Measurements from ENCODE around the gene MAP3K5. TPM values are rescaled to one million over a fixed set of nuclear protein-coding genes. Genes with fewer than 3 reads are reported as not detected.

The MAP3K5 gene
- total RNA-seq, 3 donors from 2014 or later (not counting 1 experiment from before 2014, with no cell fraction given) = 19.7 to 36.7 (median 35.4) TPM

GRCh38 chr6:136616527-136616926 lies 175.8 kb downstream of the MAP3K5 start:
- H3K27ac Mint-ChIP-seq = no peak overlapping the region
- no peak for DNase-seq
- Histone ChIP-seq H3K27ac (ENCODE audit: low read length) (no peak overlapping the region), H3K9me3 (ENCODE audit: control insufficient read depth, insufficient read depth, low read length) (no peaks in the 10 kb centered on the region), H3K27me3 (ENCODE audit: control insufficient read depth, insufficient read depth, low read length) (no peaks in the 10 kb centered on the region), H3K4me3 (ENCODE audit: low read length) (no peak overlapping the region), H3K4me1 (ENCODE audit: control insufficient read depth, insufficient read depth, low read length) (no peaks in the 10 kb centered on the region), H3K36me3 (ENCODE audit: control insufficient read depth, insufficient read depth, low read length) (peaks cover 55% of the 10 kb centered on the region)
- TF ChIP-seq, protein P1, sequence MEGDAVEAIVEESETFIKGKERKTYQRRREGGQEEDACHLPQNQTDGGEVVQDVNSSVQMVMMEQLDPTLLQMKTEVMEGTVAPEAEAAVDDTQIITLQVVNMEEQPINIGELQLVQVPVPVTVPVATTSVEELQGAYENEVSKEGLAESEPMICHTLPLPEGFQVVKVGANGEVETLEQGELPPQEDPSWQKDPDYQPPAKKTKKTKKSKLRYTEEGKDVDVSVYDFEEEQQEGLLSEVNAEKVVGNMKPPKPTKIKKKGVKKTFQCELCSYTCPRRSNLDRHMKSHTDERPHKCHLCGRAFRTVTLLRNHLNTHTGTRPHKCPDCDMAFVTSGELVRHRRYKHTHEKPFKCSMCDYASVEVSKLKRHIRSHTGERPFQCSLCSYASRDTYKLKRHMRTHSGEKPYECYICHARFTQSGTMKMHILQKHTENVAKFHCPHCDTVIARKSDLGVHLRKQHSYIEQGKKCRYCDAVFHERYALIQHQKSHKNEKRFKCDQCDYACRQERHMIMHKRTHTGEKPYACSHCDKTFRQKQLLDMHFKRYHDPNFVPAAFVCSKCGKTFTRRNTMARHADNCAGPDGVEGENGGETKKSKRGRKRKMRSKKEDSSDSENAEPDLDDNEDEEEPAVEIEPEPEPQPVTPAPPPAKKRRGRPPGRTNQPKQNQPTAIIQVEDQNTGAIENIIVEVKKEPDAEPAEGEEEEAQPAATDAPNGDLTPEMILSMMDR (IDR thresholded peaks at IDR 0.05) = no peak
- no peaks in the 10 kb centered on the region for H3K4me1 Mint-ChIP-seq
- intact Hi-C loops (cut with micrococcal nuclease) = no loop called here
- 99% methylated on average over 3 of the region's 3 CpGs for WGBS (ENCODE audit: insufficient coverage)
- no peaks in the 10 kb centered on the region for H3K9me3 Mint-ChIP-seq
- no peak overlapping the region for H3K4me3 Mint-ChIP-seq
- peaks cover 37% of the 10 kb centered on the region for H3K36me3 Mint-ChIP-seq
- no peak for ATAC-seq
- H3K27me3 Mint-ChIP-seq (ENCODE audit: low read depth in 2 of 2) = no peaks in the 10 kb centered on the region

DNA sequence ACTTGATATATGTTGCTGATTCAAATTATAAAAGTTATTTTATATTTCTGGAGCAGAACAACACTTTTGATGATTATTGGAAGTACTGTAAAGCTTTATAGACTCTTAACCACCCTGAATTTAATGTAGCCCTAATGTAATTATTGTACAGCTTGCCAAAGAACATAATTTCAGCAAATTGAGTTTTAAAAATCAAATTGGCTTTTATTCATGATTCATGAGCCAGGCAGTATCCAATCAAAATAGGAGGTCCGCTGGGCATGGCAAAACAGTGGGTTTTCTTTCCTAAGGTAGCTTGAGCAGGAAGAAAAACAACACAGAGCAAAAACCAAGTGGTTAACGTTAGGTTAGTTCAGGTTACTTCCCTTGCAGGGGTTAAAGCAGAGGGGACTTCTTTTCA lies 177.3 kb downstream of the MAP3K5 start:
- Histone ChIP-seq H3K27ac (ENCODE audit: low read length) (no peak overlapping the region), H3K36me3 (ENCODE audit: control insufficient read depth, insufficient read depth, low read length) (peaks cover 44% of the 10 kb centered on the region), H3K4me3 (ENCODE audit: low read length) (no peak overlapping the region), H3K27me3 (ENCODE audit: control insufficient read depth, insufficient read depth, low read length) (no peaks in the 10 kb centered on the region), H3K9me3 (ENCODE audit: control insufficient read depth, insufficient read depth, low read length) (no peaks in the 10 kb centered on the region), H3K4me1 (ENCODE audit: control insufficient read depth, insufficient read depth, low read length) (no peaks in the 10 kb centered on the region)
- intact Hi-C loops (cut with micrococcal nuclease) = no loop called here
- H3K27ac Mint-ChIP-seq = no peak overlapping the region
- 86% methylated on average over 2 of the region's 2 CpGs for WGBS (ENCODE audit: insufficient coverage)
- ATAC-seq (no peak), DNase-seq (no peak)
- peaks cover 3 to 5% of the 10 kb centered on the region in 2 donors for H3K4me1 Mint-ChIP-seq
- H3K36me3 Mint-ChIP-seq = peaks cover 25% of the 10 kb centered on the region
- no peaks in the 10 kb centered on the region for H3K27me3 Mint-ChIP-seq (ENCODE audit: low read depth in 2 of 2)
- H3K4me3 Mint-ChIP-seq = no peak overlapping the region
- TF ChIP-seq, protein P1 (IDR thresholded peaks at IDR 0.05) = no peak
- no peaks in the 10 kb centered on the region for H3K9me3 Mint-ChIP-seq

GRCh38 chr6:136614350-136614749 lies 177.9 kb downstream of the MAP3K5 start:
- no peak overlapping the region for H3K4me3 Mint-ChIP-seq
- Histone ChIP-seq H3K27ac (ENCODE audit: low read length) (no peak overlapping the region), H3K4me1 (ENCODE audit: control insufficient read depth, insufficient read depth, low read length) (no peaks in the 10 kb centered on the region), H3K27me3 (ENCODE audit: control insufficient read depth, insufficient read depth, low read length) (no peaks in the 10 kb centered on the region), H3K4me3 (ENCODE audit: low read length) (no peak overlapping the region), H3K9me3 (ENCODE audit: control insufficient read depth, insufficient read depth, low read length) (no peaks in the 10 kb centered on the region), H3K36me3 (ENCODE audit: control insufficient read depth, insufficient read depth, low read length) (peaks cover 40% of the 10 kb centered on the region)
- DNase-seq = no peak
- no peaks in the 10 kb centered on the region for H3K27me3 Mint-ChIP-seq (ENCODE audit: low read depth in 2 of 2)
- H3K36me3 Mint-ChIP-seq = peaks cover 25% of the 10 kb centered on the region
- peaks cover 4 to 5% of the 10 kb centered on the region in 2 donors for H3K4me1 Mint-ChIP-seq
- intact Hi-C loops (cut with micrococcal nuclease) = no loop called here
- TF ChIP-seq, protein P1 (IDR thresholded peaks at IDR 0.05) = no peak
- H3K27ac Mint-ChIP-seq = no peak overlapping the region
- no peak for ATAC-seq
- no peaks in the 10 kb centered on the region for H3K9me3 Mint-ChIP-seq
- 96% methylated on average over 1 of the region's 1 CpG for WGBS (ENCODE audit: insufficient coverage)

- no peak for ATAC-seq
- Histone ChIP-seq H3K27ac (ENCODE audit: low read length) (no peak overlapping the region), H3K36me3 (ENCODE audit: control insufficient read depth, insufficient read depth, low read length) (peaks cover 34% of the 10 kb centered on the region), H3K27me3 (ENCODE audit: control insufficient read depth, insufficient read depth, low read length) (no peaks in the 10 kb centered on the region), H3K4me1 (ENCODE audit: control insufficient read depth, insufficient read depth, low read length) (no peaks in the 10 kb centered on the region), H3K4me3 (ENCODE audit: low read length) (no peak overlapping the region), H3K9me3 (ENCODE audit: control insufficient read depth, insufficient read depth, low read length) (no peaks in the 10 kb centered on the region)
- DNase-seq = no peak
- TF ChIP-seq, protein P1 (IDR thresholded peaks at IDR 0.05) = no peak
- no peaks in the 10 kb centered on the region for H3K9me3 Mint-ChIP-seq
- no peaks in the 10 kb centered on the region for H3K27me3 Mint-ChIP-seq (ENCODE audit: low read depth in 2 of 2)
- no peak overlapping the region for H3K4me3 Mint-ChIP-seq
- WGBS (ENCODE audit: insufficient coverage) = no CpG with 5 or more reads among the region's 3 CpGs
- peaks cover 17% of the 10 kb centered on the region for H3K36me3 Mint-ChIP-seq
- peaks cover 4 to 5% of the 10 kb centered on the region in 2 donors for H3K4me1 Mint-ChIP-seq
- intact Hi-C loops (cut with micrococcal nuclease) = no loop called here
- no peak overlapping the region for H3K27ac Mint-ChIP-seq
Observed at GRCh38 chr6:136613477-136613876, 178.8 kb downstream of the MAP3K5 start.

Data from natural killer cell (primary cell).